HG03060 (cell line): ENCODE results near the gene HAP1.
A peak's percentile ranks its signal among the peaks of the same experiment; 100 is the strongest.
"Not testable (repeated sequence)": the region's sequence is repeated elsewhere in the genome, so short reads cannot be mapped to it uniquely, and the experiment has no call there.

Source experiments
- ATAC-seq: cut with Tn5 transposase; IDR thresholded peaks from one replicate; pipeline ENCODE4 v1.9.1; 2021; ENCODE audit warnings: low read depth, moderate number of reproducible peaks; ENCODE audit not compliant: unreplicated experiment

The HAP1 gene

GRCh38 chr17:41692722-41693521, 41.5 kb downstream of the HAP1 start:
- ATAC-seq, result no peak

GRCh38 chr17:41691031-41691777, 43.2 kb downstream of the HAP1 start:
- ATAC-seq, result no peak

GRCh38 chr17:41690497-41690896, 43.9 kb downstream of the HAP1 start:
- ATAC-seq, result no peak

GRCh38 chr17:41689497-41690299, 44.7 kb downstream of the HAP1 start:
- ATAC-seq, result no peak

- ATAC-seq, result peak; percentile 42
Observed at GRCh38 chr17:41688641-41689496, 45.6 kb downstream of the HAP1 start, which contains the start of gene EIF1. EIF1 (plus strand) TSS chr17:41688885; CDS start chr17:41689039, 154 bp downstream.

DNA sequence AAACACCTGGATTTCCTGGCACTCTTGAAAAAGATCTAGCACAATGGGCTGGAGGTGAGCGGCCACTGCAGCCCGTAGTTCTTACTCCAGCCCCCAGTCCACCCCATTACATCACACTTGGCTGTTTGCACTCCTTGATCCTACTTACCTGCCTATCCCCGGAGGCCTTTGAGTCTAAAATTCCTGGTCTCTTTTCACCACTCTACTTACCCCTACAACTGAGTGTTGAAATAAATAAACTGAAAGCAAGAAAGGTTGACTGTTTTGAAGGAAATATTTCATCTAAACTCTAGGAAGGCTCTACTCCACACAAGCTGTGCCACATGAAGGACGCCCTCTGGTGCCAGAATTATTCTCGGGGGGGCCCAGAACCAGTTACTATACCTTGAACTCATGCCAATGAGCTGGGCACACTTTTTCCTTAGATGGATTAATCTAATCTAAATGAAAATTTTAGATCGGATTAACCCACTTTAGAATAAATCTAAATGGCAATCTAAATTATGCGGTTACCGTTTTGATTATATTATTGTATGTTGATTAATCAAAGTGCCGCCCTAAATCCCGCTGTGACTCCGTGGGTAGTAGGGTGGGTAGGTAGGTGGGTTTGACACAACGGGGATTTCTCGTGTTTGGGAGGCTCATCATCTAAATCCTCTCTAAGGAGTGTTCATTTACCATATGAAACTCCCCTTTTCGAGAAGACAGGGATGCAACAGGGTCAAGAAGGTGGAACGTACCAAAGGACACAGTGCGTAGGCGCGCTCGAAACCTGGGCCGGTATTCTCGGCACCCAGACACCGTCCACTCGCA, 46.4 kb downstream of the HAP1 start:
- peak; percentile 3 for ATAC-seq

DNA sequence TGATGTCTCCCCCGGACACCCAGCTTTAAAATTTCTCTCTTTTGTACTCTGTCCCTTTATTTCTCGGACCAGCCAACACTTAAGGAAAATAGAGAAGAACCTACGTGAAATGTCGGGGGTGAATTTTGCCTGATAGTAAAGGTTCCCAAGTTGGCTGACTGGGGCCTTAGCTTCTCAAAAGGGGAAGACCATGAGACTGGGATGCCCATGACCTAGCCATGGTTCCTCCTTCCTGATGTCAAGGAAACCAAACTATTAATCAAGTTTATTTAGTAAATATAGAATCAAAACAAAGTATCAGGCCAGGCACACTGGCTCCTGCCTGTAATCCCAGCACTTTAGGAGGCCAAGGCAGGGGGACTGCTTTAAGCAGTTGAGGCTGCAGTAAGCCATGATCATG, 48.2 kb downstream of the HAP1 start:
- no peak for ATAC-seq

GRCh38 chr17:41685753-41686152, 48.7 kb downstream of the HAP1 start:
- ATAC-seq, result not testable (repeated sequence)

GRCh38 chr17:41684035-41684434, 50.4 kb downstream of the HAP1 start:
- ATAC-seq, result no peak

DNA sequence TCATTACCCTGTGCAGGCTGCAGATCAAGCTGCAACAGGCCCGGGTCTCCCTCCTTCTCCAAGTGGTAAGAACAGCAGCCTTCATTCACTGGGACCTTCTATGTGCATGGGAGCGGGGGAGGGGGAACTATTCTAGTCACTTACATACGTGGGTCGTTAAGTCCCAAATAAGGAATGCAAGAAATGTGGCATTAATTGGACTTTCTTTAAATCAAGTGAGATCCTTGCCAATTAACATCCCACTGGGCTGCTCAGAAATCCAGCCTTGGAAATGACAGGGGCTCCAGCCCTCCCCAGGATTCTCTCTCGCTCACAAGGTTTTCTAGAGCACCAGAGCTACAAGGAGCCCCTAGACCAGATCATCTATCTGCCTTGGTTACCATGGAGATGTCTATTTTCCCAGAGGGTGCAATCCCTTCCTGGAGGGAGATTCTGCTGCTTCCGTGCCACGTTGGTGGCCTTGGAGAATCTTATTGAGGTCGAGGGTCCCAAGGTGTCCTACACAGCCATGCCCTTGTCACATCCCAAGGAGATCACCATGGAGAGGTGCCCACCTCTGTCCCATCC, 50.9 kb downstream of the HAP1 start:
- ATAC-seq, result no peak

GRCh38 chr17:41682631-41683030, 51.8 kb downstream of the HAP1 start:
- ATAC-seq, result no peak

- no peak for ATAC-seq
Observed at GRCh38 chr17:41681776-41682175, 52.7 kb downstream of the HAP1 start.

- no peak for ATAC-seq
Observed at GRCh38 chr17:41680426-41681040, 53.9 kb downstream of the HAP1 start.

GRCh38 chr17:41679740-41680425, 54.6 kb downstream of the HAP1 start:
- ATAC-seq, result no peak

- ATAC-seq, result peak; percentile 48
Observed at GRCh38 chr17:41678907-41679739, 55.3 kb downstream of the HAP1 start.

DNA sequence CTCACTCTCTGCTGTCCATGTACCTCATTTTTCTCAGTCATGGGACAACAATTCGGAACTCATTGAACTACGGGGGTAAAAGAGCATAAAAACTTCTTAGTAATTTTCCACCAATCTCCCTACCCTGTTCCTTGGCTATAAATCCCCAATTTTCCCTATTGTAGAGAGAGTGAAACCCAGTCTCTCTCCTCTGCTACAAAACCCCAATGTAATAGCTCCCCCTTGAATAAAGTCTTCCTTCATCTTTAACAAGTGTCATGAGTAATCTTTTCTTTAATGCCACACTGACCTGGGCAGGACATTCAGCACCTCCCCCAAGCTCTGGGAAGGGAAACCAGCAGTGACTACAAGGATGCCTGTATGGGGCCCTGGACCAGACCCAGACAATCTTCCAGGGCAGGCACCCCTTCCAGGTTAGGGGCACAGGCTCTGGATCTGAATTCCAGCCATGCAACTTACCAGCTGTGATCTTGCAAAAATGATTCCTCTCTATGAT, 56.0 kb downstream of the HAP1 start:
- ATAC-seq, result no peak

DNA sequence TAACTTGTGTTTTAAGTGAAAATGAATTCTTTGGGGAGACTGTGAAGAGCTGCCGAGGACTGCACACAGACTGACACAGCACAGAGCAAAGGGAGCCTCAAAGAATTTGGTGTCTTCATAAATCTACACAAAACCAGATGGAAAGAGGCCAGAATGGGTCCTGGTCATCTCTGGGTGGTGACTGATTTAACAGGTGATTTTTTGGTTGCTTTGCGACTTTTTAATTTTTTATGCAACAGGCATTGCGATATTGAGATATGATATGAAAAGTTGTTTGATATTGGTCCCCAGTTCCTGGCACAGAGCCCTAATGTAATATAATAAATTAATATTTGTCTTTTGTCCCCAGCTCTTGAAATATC, 58.4 kb downstream of the HAP1 start:
- ATAC-seq, result no peak
